Measurements from ENCODE around the gene FRMD1. TPM values are rescaled to one million over a fixed set of nuclear protein-coding genes. Genes with fewer than 3 reads are reported as not detected.

FRMD1 gene
- polyA plus RNA-seq, 1 donor = 5.9 TPM

GRCh38 chr6:168063431-168063830 is 15.6 kb downstream of the FRMD1 start:
- no peaks in the 10 kb centered on the region for H3K27me3 ChIP-seq (ENCODE audit: control insufficient read depth, insufficient read depth, low read length)
- peaks cover 4% of the 10 kb centered on the region for H3K9me3 ChIP-seq (ENCODE audit: control insufficient read depth, low read depth, low read length)
- no peak overlapping the region for H3K27ac ChIP-seq (ENCODE audit: low read length)
- no peak overlapping the region for H3K4me3 ChIP-seq (ENCODE audit: low read length)
- DNase-seq = no peak
- H3K36me3 ChIP-seq (ENCODE audit: control insufficient read depth, insufficient read depth, low read length) = no peaks in the 10 kb centered on the region
- H3K4me1 ChIP-seq (ENCODE audit: control insufficient read depth, insufficient read depth, low read length) = no peaks in the 10 kb centered on the region
- no CpG with 5 or more reads among the region's 13 CpGs for WGBS (ENCODE audit: insufficient coverage, low lambda C conversion rate)

- no CpG with 5 or more reads among the region's 31 CpGs for WGBS (ENCODE audit: insufficient coverage, low lambda C conversion rate)
These were observed 16.4 kb downstream of the FRMD1 start for GRCh38 chr6:168062346-168063289.

GRCh38 chr6:168061269-168062210 is 17.5 kb downstream of the FRMD1 start:
- H3K9me3 ChIP-seq (ENCODE audit: control insufficient read depth, low read depth, low read length) = peaks cover 4% of the 10 kb centered on the region
- no peak overlapping the region for H3K27ac ChIP-seq (ENCODE audit: low read length)
- no peak overlapping the region for H3K4me3 ChIP-seq (ENCODE audit: low read length)
- no CpG with 5 or more reads among the region's 29 CpGs for WGBS (ENCODE audit: insufficient coverage, low lambda C conversion rate)
- no peak for DNase-seq
- H3K4me1 ChIP-seq (ENCODE audit: control insufficient read depth, insufficient read depth, low read length) = no peaks in the 10 kb centered on the region
- no peaks in the 10 kb centered on the region for H3K36me3 ChIP-seq (ENCODE audit: control insufficient read depth, insufficient read depth, low read length)
- H3K27me3 ChIP-seq (ENCODE audit: control insufficient read depth, insufficient read depth, low read length) = no peaks in the 10 kb centered on the region

More at GRCh38 chr6:168062346-168063289, 16.4 kb downstream of the FRMD1 start:
- H3K27me3 ChIP-seq (ENCODE audit: control insufficient read depth, insufficient read depth, low read length) = no peaks in the 10 kb centered on the region
- no peaks in the 10 kb centered on the region for H3K36me3 ChIP-seq (ENCODE audit: control insufficient read depth, insufficient read depth, low read length)
- DNase-seq = no peak
- no peak overlapping the region for H3K4me3 ChIP-seq (ENCODE audit: low read length)
- H3K4me1 ChIP-seq (ENCODE audit: control insufficient read depth, insufficient read depth, low read length) = no peaks in the 10 kb centered on the region
- peaks cover 4% of the 10 kb centered on the region for H3K9me3 ChIP-seq (ENCODE audit: control insufficient read depth, low read depth, low read length)
- no peak overlapping the region for H3K27ac ChIP-seq (ENCODE audit: low read length)

- Histone ChIP-seq H3K27ac (ENCODE audit: low read length) (no peak overlapping the region), H3K36me3 (ENCODE audit: control insufficient read depth, insufficient read depth, low read length) (no peaks in the 10 kb centered on the region), H3K4me1 (ENCODE audit: control insufficient read depth, insufficient read depth, low read length) (no peaks in the 10 kb centered on the region), H3K9me3 (ENCODE audit: control insufficient read depth, low read depth, low read length) (peaks cover 4% of the 10 kb centered on the region), H3K27me3 (ENCODE audit: control insufficient read depth, insufficient read depth, low read length) (no peaks in the 10 kb centered on the region), H3K4me3 (ENCODE audit: low read length) (no peak overlapping the region)
- WGBS (ENCODE audit: insufficient coverage, low lambda C conversion rate) = no CpG with 5 or more reads among the region's 12 CpGs
- DNase-seq = peak; percentile 37 to 38
These were observed 18.5 kb downstream of the FRMD1 start for GRCh38 chr6:168060521-168060931.

DNA sequence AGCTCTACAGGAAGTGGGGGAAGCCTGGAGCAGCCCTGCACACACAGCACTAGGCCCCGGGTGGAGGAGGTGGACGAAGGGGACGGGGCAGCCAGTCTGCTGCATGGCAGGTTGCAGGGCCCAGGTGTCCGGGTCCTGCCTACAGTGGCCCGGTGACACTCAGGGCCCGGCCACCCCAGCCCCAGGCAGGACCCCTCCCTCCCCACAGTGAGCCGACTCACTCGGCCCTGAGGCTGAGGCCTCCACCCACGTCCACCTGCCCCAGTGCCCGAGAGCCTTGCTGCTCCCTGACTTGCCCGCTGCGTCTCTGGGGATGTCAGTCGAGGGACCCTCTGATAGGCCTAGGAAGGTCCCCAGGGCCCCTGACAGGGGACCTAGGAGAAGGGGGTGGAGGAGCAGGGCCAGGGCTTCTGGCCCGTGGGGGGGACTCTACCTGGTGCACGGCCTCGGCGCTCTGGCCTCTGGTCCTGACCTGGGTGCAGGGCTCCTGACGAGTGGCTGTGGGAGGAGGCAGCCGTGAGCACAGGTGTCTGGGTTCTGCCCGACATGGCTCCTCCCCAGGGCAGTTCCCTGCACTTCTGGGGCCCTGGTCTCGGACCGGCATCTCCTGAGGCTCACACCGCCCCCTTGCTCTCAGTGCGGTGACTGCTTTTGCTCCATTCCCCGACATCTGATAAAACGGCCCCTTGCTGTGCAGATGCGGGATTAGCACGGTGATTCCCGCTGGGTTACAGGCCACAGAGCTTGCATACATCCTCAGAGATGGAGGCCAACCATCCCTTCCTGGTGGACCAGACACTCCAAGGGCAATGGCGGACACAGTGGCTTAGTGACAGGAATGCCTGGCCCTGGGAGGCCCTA is 20.1 kb downstream of the FRMD1 start:
- peaks cover 4% of the 10 kb centered on the region for H3K9me3 ChIP-seq (ENCODE audit: control insufficient read depth, low read depth, low read length)
- H3K27me3 ChIP-seq (ENCODE audit: control insufficient read depth, insufficient read depth, low read length) = no peaks in the 10 kb centered on the region
- H3K4me1 ChIP-seq (ENCODE audit: control insufficient read depth, insufficient read depth, low read length) = no peaks in the 10 kb centered on the region
- H3K27ac ChIP-seq (ENCODE audit: low read length) = no peak overlapping the region
- no peak for DNase-seq
- H3K36me3 ChIP-seq (ENCODE audit: control insufficient read depth, insufficient read depth, low read length) = no peaks in the 10 kb centered on the region
- WGBS (ENCODE audit: insufficient coverage, low lambda C conversion rate) = no CpG with 5 or more reads among the region's 30 CpGs
- no peak overlapping the region for H3K4me3 ChIP-seq (ENCODE audit: low read length)

GRCh38 chr6:168057836-168058235 is 21.2 kb downstream of the FRMD1 start:
- Histone ChIP-seq H3K4me1 (ENCODE audit: control insufficient read depth, insufficient read depth, low read length) (no peaks in the 10 kb centered on the region), H3K27ac (ENCODE audit: low read length) (no peak overlapping the region), H3K4me3 (ENCODE audit: low read length) (no peak overlapping the region), H3K9me3 (ENCODE audit: control insufficient read depth, low read depth, low read length) (peaks cover 4% of the 10 kb centered on the region), H3K27me3 (ENCODE audit: control insufficient read depth, insufficient read depth, low read length) (no peaks in the 10 kb centered on the region), H3K36me3 (ENCODE audit: control insufficient read depth, insufficient read depth, low read length) (no peaks in the 10 kb centered on the region)
- WGBS (ENCODE audit: insufficient coverage, low lambda C conversion rate) = 90% methylated on average over 2 of the region's 14 CpGs
- DNase-seq = no peak

DNA sequence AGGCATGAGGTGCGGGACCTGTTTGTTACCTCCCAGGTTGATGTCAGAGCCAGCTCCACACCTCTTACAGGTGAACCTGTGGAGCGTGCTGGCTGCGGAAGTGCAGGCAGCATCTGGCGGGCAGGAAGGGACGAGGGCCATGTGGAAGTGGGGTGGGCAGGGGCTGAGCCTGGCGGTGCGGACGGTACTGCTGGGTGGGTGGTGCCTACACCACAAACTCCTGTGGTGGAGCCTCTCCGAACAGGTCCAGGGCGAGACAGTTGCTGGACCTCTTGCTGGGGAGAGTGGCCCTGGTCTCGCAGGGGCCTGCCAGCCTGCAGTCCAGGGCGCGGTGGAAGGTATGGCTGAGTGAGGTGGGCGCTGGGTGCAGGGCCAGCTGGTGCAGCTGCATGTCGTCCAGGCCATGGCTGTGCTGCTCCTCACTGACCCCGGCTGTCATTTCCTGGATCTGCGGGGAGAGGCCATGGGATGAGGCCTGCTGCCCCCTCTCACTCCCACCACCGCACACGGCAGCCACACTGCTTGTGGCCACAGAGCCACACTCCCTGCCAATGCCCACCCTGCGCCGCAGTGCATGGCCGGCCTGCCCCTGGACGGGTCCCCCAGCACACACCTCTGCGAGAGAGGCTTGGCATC is 22.0 kb downstream of the FRMD1 start:
- Histone ChIP-seq H3K27me3 (ENCODE audit: control insufficient read depth, insufficient read depth, low read length) (no peaks in the 10 kb centered on the region), H3K36me3 (ENCODE audit: control insufficient read depth, insufficient read depth, low read length) (no peaks in the 10 kb centered on the region), H3K4me1 (ENCODE audit: control insufficient read depth, insufficient read depth, low read length) (no peaks in the 10 kb centered on the region), H3K27ac (ENCODE audit: low read length) (no peak overlapping the region), H3K4me3 (ENCODE audit: low read length) (no peak overlapping the region), H3K9me3 (ENCODE audit: control insufficient read depth, low read depth, low read length) (no peaks in the 10 kb centered on the region)
- WGBS (ENCODE audit: insufficient coverage, low lambda C conversion rate) = no CpG with 5 or more reads among the region's 24 CpGs
- no peak for DNase-seq

DNA sequence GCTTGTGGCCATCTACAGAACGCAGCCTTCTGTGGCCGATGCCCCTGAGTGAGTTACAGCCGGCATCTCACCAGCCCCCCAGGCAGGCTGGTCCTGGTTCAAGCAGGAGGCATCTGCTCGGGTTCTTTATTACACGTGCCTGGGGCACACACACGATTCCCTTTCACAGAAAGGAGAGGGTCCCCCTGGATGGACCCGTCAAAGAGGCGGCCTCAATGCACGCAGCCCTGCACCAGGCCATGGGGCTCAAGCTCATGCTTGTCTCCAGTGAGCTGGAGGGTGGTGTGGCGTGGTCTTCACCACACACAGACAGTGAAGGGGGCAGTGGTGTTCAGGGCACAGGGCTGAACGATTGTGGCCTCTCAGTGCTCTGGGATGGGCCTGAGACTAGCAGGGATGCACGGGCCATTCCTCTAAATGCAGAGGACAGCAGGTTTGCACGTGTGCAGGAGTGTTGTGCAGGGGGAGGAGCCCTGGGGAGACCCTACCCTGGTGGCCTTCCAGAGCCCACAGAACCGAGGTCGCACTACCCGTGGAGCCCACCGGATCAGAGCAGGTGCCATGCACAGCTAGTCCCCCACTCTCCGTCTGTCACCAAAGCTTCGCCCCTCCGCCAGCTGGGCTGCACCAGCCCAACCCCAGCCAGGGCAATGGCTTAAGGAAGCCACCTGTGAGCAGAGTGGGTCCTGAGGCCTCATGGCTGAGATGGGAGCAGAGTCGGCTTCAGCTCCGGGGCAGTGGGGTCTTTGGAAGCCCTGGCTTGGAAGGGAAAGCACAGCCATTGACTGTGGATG is 23.1 kb downstream of the FRMD1 start:
- Histone ChIP-seq H3K9me3 (ENCODE audit: control insufficient read depth, low read depth, low read length) (no peaks in the 10 kb centered on the region), H3K4me1 (ENCODE audit: control insufficient read depth, insufficient read depth, low read length) (no peaks in the 10 kb centered on the region), H3K27me3 (ENCODE audit: control insufficient read depth, insufficient read depth, low read length) (no peaks in the 10 kb centered on the region), H3K4me3 (ENCODE audit: low read length) (no peak overlapping the region), H3K36me3 (ENCODE audit: control insufficient read depth, insufficient read depth, low read length) (no peaks in the 10 kb centered on the region), H3K27ac (ENCODE audit: low read length) (no peak overlapping the region)
- DNase-seq = no peak
- no CpG with 5 or more reads among the region's 22 CpGs for WGBS (ENCODE audit: insufficient coverage, low lambda C conversion rate)
